GM10248 (cell line): ENCODE results near the gene DYRK3.
A peak's percentile ranks its signal among the peaks of the same experiment; 100 is the strongest.

Experiments
- CTCF ChIA-PET: fragments of 300-600 bp; sonication (Branson Sonifier 250); formaldehyde crosslinking; extraction: SDS; loops from one replicate; lab custom pipeline; 2021; ENCODE audit warnings: antibody characterized with exemption; lab: Yijun Ruan, JAX
- POLR2A ChIA-PET: fragments of 350-650 bp; sonication (Branson Sonifier 250); formaldehyde crosslinking; extraction: SDS; loops from one replicate; lab custom pipeline; 2020; ENCODE audit warnings: antibody characterized with exemption; lab: Yijun Ruan, JAX
- DNase-seq: peaks from one replicate; pipeline ENCODE4 v3.0.0; 2012; ENCODE audit errors: extremely low spot score
- TF ChIP-seq, protein P1 (sequence below): IDR thresholded peaks from 2 replicates; pipeline ENCODE4 v1.5.1; 2012; ENCODE audit warnings: mild to moderate bottlenecking, low read depth; ENCODE audit errors: extremely low read depth, missing control alignments, control extremely low read depth

Gene DYRK3

DNA sequence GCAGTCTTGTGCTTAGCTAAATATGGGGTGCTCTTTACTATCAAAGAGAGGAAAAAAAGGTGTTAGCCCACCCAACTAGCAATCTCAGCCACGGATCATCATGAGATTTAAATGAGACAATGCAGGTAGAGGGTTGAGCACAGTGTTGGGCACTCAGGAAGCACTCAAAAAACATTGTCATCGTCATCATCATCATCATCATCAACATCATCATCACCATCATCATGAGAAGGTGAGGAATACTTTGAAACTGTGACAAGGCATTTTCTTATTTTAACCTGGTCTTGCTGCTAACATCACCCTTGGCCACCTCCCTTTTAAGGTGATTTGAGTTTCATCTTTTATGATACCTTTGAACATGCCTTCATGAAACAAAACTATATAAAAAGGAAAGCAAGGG lies 46.0 kb downstream of the DYRK3 start:
- TF ChIP-seq, protein P1, sequence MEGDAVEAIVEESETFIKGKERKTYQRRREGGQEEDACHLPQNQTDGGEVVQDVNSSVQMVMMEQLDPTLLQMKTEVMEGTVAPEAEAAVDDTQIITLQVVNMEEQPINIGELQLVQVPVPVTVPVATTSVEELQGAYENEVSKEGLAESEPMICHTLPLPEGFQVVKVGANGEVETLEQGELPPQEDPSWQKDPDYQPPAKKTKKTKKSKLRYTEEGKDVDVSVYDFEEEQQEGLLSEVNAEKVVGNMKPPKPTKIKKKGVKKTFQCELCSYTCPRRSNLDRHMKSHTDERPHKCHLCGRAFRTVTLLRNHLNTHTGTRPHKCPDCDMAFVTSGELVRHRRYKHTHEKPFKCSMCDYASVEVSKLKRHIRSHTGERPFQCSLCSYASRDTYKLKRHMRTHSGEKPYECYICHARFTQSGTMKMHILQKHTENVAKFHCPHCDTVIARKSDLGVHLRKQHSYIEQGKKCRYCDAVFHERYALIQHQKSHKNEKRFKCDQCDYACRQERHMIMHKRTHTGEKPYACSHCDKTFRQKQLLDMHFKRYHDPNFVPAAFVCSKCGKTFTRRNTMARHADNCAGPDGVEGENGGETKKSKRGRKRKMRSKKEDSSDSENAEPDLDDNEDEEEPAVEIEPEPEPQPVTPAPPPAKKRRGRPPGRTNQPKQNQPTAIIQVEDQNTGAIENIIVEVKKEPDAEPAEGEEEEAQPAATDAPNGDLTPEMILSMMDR, result no peak
- DNase-seq, result no peak
- POLR2A ChIA-PET, result no interaction called here
- CTCF ChIA-PET, result interaction anchor here (1.3 to 30.1 kb wide), 3 partner anchors 25 to 46 kb away, joined by 3 to 637 read pairs (median 6); partner anchors contain the start of gene DYRK3

DNA sequence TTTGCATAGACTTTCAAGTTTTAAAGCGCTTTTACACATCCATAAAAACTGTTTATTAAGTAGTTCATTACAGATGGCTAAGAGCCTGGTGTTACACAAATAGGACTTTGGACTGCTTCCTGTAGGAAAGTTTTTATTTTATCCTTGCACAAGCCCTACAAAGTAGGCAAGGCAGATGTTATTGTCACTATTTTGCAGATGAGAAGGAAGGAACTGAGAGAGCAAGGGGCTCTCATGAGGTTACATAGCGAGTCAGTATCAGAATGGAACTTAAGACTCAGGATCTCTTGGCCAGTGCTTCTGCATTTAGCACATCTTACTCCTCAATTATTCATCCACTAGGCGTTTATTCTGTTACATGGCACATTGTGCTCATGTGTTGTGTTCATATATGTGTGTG lies 46.8 kb downstream of the DYRK3 start:
- POLR2A ChIA-PET, result no interaction called here
- TF ChIP-seq, protein P1, result no peak
- DNase-seq, result no peak
- CTCF ChIA-PET, result interaction anchor here (1.0 to 30.1 kb wide), 3 partner anchors 26 to 47 kb away, joined by 4 to 637 read pairs (median 6); partner anchors contain the start of gene DYRK3

DNA sequence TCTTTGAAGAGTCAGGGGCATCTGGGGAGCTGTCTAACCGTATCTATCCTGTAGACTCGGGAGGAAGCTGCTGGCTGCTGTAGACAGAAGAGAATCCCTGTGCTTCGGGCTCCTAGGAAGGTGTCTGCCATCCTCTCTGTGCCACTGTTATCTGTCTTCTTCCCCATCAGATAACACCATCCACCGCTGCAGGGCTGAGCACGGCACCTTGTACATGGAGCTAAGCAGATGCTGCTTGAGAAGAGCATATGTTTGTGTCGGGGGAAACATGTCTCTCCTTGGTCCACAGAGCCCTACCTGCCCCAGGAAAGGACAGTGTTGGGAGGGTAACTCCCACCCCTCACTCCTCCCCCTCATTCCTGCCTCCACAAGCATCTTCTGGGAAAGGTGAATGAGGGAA lies 48.0 kb downstream of the DYRK3 start:
- DNase-seq, result no peak
- TF ChIP-seq, protein P1, result no peak
- ChIA-PET POLR2A (no interaction called here), CTCF (interaction anchor here (1.0 to 30.1 kb wide), 7 partner anchors 8 to 299 kb away, joined by 3 to 637 read pairs (median 5); partner anchors contain the start of gene IKBKE)

DNA sequence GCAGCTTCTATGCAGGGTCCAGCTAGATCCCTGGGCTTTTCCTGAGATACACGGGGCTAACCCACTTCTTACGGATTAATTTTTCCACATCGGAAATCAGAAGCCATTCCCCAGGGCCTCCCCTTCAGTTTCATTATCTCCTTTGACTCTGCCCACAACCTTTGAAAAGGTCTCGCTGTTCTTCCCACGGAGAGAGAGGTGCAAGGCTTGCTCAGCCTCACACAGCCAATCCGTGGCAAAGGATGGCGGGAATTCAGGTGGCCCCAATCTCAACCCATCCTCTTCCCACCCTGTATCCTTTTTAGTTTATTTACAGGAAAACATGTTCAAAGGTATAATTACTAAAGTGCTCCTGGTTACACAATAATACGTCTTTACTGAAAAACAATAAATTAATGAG lies 48.7 kb downstream of the DYRK3 start:
- TF ChIP-seq, protein P1, result no peak
- POLR2A ChIA-PET, result no interaction called here
- DNase-seq, result no peak
- CTCF ChIA-PET, result interaction anchor here (1.0 to 30.1 kb wide), 5 partner anchors 17 to 298 kb away, joined by 3 to 637 read pairs (median 4); partner anchors contain the start of gene IKBKE

DNA sequence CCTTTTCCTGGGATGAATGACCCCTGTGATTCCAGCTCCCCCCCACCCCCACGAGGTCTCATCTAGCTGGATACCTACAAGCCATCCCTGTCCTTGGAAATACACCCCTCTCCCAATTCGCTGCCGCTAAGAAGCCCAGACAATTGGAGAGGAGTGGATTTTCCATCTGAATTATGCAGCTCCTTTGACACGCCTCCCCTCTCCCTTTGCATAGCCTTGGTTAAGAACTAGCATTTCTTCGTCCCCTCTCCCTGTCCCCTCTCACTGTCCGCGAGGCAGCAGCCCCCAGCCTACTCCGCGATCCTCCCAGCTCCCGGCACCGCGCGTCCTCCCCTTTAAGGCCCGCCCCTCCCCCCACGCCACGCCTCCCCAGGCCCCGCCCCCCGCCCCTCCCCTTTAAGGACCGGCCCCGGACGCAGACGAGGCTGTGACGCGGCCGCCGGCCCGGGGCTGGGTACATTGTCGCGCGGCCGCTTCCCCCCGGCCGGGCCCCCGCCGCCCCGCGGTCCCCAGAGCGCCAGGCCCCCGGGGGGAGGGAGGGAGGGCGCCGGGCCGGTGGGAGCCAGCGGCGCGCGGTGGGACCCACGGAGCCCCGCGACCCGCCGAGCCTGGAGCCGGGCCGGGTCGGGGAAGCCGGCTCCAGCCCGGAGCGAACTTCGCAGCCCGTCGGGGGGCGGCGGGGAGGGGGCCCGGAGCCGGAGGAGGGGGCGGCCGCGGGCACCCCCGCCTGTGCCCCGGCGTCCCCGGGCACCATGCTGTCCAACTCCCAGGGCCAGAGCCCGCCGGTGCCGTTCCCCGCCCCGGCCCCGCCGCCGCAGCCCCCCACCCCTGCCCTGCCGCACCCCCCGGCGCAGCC lies 49.4 kb downstream of the DYRK3 start, which contains the start of gene MAPKAPK2:
Gene MAPKAPK2 (plus strand): TSS at position 428 of the 856 bp plus-strand sequence. CDS start 325 bp downstream, at position 753.
- POLR2A ChIA-PET, result no interaction called here
- TF ChIP-seq, protein P1, result no peak
- DNase-seq, result peak; percentile 96
- CTCF ChIA-PET, result interaction anchor here (1.2 to 30.1 kb wide), 3 partner anchors 16 to 298 kb away, joined by 4 to 637 read pairs (median 5); no protein-coding TSS in a partner anchor

DNA sequence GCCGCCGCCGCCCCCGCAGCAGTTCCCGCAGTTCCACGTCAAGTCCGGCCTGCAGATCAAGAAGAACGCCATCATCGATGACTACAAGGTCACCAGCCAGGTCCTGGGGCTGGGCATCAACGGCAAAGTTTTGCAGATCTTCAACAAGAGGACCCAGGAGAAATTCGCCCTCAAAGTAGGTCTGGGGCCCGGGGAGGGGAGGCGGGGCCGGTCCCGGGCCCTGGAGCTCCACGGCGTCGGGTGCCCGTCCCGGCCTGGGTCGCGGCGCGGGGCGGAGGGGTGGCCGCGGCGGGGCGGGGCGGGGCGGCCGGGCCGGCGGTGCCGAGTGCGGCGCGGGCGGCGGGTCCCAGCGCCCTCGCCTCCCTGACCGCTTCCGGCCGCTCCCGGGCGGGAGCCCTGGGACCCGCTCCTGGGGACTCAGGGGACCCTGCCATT lies 50.0 kb downstream of the DYRK3 start:
- peak; percentile 36 for DNase-seq
- ChIA-PET CTCF (no interaction called here), POLR2A (no interaction called here)
- TF ChIP-seq, protein P1, result no peak
